ENCODE results near the gene PGD.

DNA sequence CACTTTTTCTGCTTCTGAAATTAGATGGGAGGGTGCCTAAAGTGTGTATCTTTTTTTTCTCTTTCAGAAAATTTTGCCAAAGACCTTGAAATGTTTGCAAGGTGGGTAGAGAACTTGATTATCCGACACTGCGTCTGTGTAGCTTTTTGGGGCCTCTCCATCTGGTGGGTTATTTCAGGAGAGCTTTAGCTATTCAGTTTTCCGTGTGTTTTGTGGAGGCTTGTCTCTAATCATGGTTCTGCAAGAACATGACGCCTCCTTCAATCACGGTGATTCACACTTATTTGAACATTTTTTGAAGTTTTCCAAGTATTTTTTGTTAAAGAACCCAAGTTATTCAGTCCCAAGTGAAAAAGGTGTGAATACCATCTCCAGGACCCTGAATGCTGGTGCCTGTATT is 35.7 kb downstream of the PGD start:
- TF ChIP-seq, protein P1, sequence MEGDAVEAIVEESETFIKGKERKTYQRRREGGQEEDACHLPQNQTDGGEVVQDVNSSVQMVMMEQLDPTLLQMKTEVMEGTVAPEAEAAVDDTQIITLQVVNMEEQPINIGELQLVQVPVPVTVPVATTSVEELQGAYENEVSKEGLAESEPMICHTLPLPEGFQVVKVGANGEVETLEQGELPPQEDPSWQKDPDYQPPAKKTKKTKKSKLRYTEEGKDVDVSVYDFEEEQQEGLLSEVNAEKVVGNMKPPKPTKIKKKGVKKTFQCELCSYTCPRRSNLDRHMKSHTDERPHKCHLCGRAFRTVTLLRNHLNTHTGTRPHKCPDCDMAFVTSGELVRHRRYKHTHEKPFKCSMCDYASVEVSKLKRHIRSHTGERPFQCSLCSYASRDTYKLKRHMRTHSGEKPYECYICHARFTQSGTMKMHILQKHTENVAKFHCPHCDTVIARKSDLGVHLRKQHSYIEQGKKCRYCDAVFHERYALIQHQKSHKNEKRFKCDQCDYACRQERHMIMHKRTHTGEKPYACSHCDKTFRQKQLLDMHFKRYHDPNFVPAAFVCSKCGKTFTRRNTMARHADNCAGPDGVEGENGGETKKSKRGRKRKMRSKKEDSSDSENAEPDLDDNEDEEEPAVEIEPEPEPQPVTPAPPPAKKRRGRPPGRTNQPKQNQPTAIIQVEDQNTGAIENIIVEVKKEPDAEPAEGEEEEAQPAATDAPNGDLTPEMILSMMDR (IDR thresholded peaks at IDR 0.05; ENCODE audit: insufficient read depth, low read length, poor library complexity, severe bottlenecking): no peak
- TF ChIP-seq EZH2phosphoT487 (conservative IDR thresholded peaks at IDR 0.05; ENCODE audit: low read length): no peak

Data from SU-DHL-6 (cell line).